Tibial artery (tissue), 4 donors: ENCODE measurements around the gene C2orf92.
"Not testable (repeated sequence)": the region's sequence is repeated elsewhere in the genome, so short reads cannot be mapped to it uniquely, and the experiment has no call there.

ENCODE experiments used
- DNase-seq, 2 donors: peaks; one replicate each; pipeline ENCODE4 v3.0.0-alpha.2; 2019
- H3K27ac ChIP-seq, 2 donors: fragments of 200-600 bp; sonication (generic) in 1 of 2; 1 replicate in 1 of 2; 2 replicates in 1 of 2; pipeline ENCODE4 v1.5.1; 2018 to 2019; ENCODE audit warnings: mild to moderate bottlenecking in 1 of 2
- H3K27me3 ChIP-seq, 2 donors: fragments of 200-600 bp; sonication (generic) in 1 of 2; one replicate each; pipeline versions ENCODE4 v1.5.1 to v1.6.0; 2016 to 2019
- H3K36me3 ChIP-seq, 3 donors: fragments of 200-600 bp; sonication (generic) in 2 of 3; one replicate each; pipeline ENCODE4 v1.5.1; 2016 to 2019; ENCODE audit warnings: mild to moderate bottlenecking in 2 of 3
- H3K4me1 ChIP-seq, 4 donors: fragments of 200-600 bp; sonication (generic) in 2 of 4; 1 replicate in 3 of 4; 2 replicates in 1 of 4; pipeline ENCODE4 v1.5.1; 2016 to 2019
- H3K4me3 ChIP-seq, 2 donors: fragments of 200-600 bp; sonication (generic) in 1 of 2; 1 replicate in 1 of 2; 2 replicates in 1 of 2; pipeline ENCODE4 v1.5.1; 2018 to 2019; ENCODE audit warnings: mild to moderate bottlenecking in 2 of 2
- H3K9me3 ChIP-seq, 3 donors: fragments of 200-600 bp; sonication (generic) in 1 of 3; one replicate each; pipeline ENCODE4 v1.5.1; 2016 to 2019
- intact Hi-C: fragments of 100-400 bp; cut with DNase I; formaldehyde crosslinking; loops from one replicate; pipeline ENCODE4 v1.15.0; 2023; ENCODE audit warnings: low total_unique reads
- TF ChIP-seq, protein P1 (sequence below), 2 experiments: fragments of 200-600 bp in 1 of 2; fragments of 450-650 bp in 1 of 2; IDR thresholded peaks; one replicate each; pipeline ENCODE4 v1.5.1; 2017 to 2019; ENCODE audit warnings: antibody characterized with exemption in 2 of 2, mild to moderate bottlenecking in 1 of 2, moderate library complexity in 1 of 2

Gene C2orf92

DNA sequence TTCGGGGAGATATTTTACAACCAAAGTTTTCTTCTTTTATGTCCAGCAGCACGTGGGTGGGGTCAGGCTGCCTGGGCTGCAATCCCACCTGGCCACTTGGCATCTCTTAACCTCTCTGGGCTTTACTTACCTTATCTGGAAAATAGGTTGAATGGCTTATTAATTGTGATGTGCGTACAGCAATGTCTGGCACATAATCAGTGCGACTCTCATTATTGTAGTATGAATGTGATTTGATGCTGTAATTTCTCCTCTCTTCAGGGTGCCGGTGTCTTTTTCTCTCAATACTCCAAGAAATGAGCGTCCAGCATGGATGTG, 41.8 kb downstream of the C2orf92 start:
- H3K27ac ChIP-seq = no peak overlapping the region
- H3K36me3 ChIP-seq = no peaks in the 10 kb centered on the region
- H3K27me3 ChIP-seq = peaks cover 0 to 36% of the 10 kb centered on the region in 2 donors
- intact Hi-C loops = no loop called here
- H3K4me1 ChIP-seq = no peaks in the 10 kb centered on the region
- TF ChIP-seq, protein P1, sequence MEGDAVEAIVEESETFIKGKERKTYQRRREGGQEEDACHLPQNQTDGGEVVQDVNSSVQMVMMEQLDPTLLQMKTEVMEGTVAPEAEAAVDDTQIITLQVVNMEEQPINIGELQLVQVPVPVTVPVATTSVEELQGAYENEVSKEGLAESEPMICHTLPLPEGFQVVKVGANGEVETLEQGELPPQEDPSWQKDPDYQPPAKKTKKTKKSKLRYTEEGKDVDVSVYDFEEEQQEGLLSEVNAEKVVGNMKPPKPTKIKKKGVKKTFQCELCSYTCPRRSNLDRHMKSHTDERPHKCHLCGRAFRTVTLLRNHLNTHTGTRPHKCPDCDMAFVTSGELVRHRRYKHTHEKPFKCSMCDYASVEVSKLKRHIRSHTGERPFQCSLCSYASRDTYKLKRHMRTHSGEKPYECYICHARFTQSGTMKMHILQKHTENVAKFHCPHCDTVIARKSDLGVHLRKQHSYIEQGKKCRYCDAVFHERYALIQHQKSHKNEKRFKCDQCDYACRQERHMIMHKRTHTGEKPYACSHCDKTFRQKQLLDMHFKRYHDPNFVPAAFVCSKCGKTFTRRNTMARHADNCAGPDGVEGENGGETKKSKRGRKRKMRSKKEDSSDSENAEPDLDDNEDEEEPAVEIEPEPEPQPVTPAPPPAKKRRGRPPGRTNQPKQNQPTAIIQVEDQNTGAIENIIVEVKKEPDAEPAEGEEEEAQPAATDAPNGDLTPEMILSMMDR (IDR thresholded peaks at IDR 0.05) = no peak
- peak in 1 of 2 donors; percentile 13 for DNase-seq
- no peak overlapping the region for H3K4me3 ChIP-seq
- no peaks in the 10 kb centered on the region for H3K9me3 ChIP-seq

DNA sequence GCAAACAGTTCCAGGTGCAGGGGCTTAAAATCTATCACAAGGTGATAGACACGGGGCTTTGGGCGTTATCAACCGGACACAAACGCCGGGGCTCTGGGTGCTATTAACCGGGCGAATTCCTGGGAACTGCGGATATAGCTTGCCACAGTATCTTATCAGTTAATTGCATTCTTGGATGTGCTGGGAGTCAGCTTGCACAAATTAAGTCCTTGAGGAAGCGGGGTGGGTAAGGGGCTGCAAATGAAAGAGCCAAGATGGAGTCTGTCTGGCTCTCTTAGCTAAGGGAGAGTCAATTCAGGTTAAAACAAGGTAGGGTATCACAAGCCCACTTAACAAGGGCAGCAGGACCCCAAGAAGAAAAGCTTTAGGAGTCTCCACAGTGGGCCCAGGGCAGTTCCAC, 42.7 kb downstream of the C2orf92 start:
- H3K36me3 ChIP-seq, H3K9me3 ChIP-seq, H3K27ac ChIP-seq, H3K4me1 ChIP-seq, H3K4me3 ChIP-seq, intact Hi-C loops: not testable (repeated sequence)
- peaks cover 0 to 28% of the 10 kb centered on the region in 2 donors for H3K27me3 ChIP-seq
- peak in 1 of 2 donors; percentile 13 for DNase-seq

DNA sequence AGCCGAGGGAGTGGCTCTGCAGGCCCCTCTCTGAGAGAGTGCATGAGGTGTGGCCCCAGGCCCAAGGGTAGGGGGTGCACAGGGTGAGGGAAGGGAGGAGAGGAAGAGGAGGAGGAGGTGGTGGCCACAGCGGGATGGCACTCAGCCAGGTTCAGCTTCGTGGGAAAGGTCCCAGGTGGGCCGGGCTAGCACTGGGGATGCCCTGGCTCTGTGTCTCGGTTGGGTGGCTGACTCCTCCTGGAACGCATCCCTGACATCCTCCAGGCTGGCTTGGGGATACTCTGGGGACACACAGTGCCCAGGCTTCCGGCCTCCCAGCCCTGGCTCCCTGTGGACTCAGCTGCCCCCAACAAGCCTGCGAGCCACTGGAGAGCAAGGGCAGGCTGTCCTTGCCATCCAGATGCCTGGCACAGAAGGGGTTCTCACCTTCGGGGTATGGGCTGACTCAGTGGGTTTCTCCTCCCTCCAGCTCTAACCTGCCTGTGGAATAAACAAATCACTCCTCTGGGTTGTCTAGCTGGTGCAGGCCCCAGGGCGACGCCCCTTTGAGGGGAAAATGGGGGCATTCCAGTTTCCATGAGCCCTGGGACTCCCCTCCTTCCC, 43.3 kb downstream of the C2orf92 start:
- H3K4me1 ChIP-seq = no peaks in the 10 kb centered on the region
- H3K27me3 ChIP-seq = peaks cover 0 to 22% of the 10 kb centered on the region in 2 donors
- DNase-seq = peak in 1 of 2 donors; percentile 35
- intact Hi-C loops = no loop called here
- no peak overlapping the region for H3K4me3 ChIP-seq
- H3K9me3 ChIP-seq = no peaks in the 10 kb centered on the region
- TF ChIP-seq, protein P1 (IDR thresholded peaks at IDR 0.05) = no peak
- H3K27ac ChIP-seq = no peak overlapping the region
- no peaks in the 10 kb centered on the region for H3K36me3 ChIP-seq

- intact Hi-C loops = no loop called here
- Histone ChIP-seq H3K27ac (no peak within 1 kb of the TSS), H3K27me3 (peaks cover 0 to 15% of the 10 kb centered on the region in 2 donors), H3K36me3 (no peaks in the 10 kb centered on the region), H3K4me3 (no peak within 1 kb of the TSS), H3K9me3 (no peaks in the 10 kb centered on the region), H3K4me1 (no peaks in the 10 kb centered on the region)
- TF ChIP-seq, protein P1 (IDR thresholded peaks at IDR 0.05) = no peak
- DNase-seq = peak in 1 of 2 donors; percentile 57
Observed at GRCh38 chr2:97713296-97714083, 44.0 kb downstream of the C2orf92 start, which contains the start of gene ZAP70. ZAP70 (plus strand) TSS chr2:97713576; CDS start chr2:97724037, 10,461 bp downstream.

- H3K4me1 ChIP-seq = no peaks in the 10 kb centered on the region
- no peak overlapping the region for H3K27ac ChIP-seq
- H3K36me3 ChIP-seq = no peaks in the 10 kb centered on the region
- H3K27me3 ChIP-seq = peaks cover 0 to 13% of the 10 kb centered on the region in 2 donors
- TF ChIP-seq, protein P1 (IDR thresholded peaks at IDR 0.05) = no peak
- no peak overlapping the region for H3K4me3 ChIP-seq
- no peaks in the 10 kb centered on the region for H3K9me3 ChIP-seq
- peak in 1 of 2 donors; percentile 56 for DNase-seq
- intact Hi-C loops = no loop called here
Observed at GRCh38 chr2:97714084-97714949, 44.8 kb downstream of the C2orf92 start.
